Myocyte (in vitro differentiated cells): ENCODE data around the gene NRXN3. TPM values are rescaled to one million over a fixed set of nuclear protein-coding genes. Genes with fewer than 3 reads are reported as not detected.

Source experiments
- DNase-seq: peaks from one replicate; pipeline ENCODE4 v3.0.0-alpha.2; 2012; ENCODE audit warnings: low read depth
- total RNA-seq: library from RNA; depleted of rRNA; stranded (reverse); fragments of >200 nt; gene quantifications from 2 replicates; pipeline ENCODE4 v1.2.3, GENCODE V29; 2014

Gene NRXN3
- total RNA-seq, 1 donor from 2014 or later = 0.05 TPM

GRCh38 chr14:79652513-79653307 lies 1482.5 kb downstream of the NRXN3 start:
- DNase-seq = no peak

- DNase-seq = no peak
Observed at GRCh38 chr14:79656056-79656455, 1485.9 kb downstream of the NRXN3 start.

- DNase-seq = no peak
Observed at GRCh38 chr14:79656496-79656895, 1486.3 kb downstream of the NRXN3 start.

DNA sequence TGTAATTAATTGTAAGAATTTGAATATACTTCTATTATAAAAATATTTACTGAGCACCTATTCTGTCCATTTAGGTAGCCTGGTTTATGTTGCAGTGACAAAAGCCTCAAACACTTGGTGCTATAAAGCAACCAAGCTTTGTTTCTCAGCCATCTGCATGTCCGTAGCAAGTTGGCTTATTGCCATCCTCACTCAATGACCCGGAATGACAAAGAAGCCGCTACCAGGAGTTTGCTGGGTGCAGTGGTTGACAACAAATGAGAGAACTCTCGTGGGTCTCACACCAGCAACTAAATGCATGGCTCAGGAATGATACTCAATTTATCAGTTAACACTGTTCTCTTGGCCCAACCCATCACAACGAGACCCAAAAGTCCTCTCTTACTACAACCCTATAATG lies 1488.0 kb downstream of the NRXN3 start:
- no peak for DNase-seq

DNA sequence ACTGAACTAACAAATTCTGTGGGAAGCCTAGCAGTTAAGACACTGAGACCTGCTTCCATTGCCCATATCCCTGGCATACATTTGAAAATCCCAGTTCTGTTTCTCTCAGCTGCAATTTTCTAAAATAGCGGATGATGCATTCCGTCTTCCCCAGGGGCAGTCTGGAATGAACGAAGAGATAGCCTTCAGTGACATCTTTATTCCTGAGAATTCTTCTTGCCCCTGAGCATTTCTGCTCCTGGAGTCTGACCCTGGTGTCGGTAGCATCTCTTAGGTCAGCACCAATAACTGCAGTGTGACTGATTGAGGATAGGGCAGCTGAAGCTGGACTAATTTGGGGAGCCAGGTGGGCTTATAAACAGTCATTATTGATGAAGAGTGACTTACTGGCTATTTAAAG lies 1488.6 kb downstream of the NRXN3 start:
- DNase-seq = no peak

GRCh38 chr14:79660053-79660939 lies 1490.1 kb downstream of the NRXN3 start:
- no peak for DNase-seq

DNA sequence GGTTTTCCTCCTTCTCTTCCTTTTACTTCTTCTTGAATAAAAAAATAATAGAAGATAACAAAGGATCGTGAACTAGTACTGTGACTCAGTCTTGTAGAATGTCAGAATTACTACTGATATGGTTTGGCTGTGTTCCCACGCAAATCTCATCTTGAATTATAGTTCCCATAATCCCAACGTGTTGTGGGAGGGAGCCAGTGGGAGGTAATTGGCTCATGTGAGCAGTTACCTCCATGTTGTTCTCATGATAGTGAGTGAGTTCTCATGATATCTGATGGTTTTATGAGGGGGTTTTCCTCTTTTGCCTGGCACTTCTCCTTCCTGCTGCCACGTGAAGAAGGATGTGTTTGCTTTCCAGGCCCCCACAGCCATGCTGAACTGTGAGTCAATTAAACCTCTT lies 1491.6 kb downstream of the NRXN3 start:
- DNase-seq = no peak

DNA sequence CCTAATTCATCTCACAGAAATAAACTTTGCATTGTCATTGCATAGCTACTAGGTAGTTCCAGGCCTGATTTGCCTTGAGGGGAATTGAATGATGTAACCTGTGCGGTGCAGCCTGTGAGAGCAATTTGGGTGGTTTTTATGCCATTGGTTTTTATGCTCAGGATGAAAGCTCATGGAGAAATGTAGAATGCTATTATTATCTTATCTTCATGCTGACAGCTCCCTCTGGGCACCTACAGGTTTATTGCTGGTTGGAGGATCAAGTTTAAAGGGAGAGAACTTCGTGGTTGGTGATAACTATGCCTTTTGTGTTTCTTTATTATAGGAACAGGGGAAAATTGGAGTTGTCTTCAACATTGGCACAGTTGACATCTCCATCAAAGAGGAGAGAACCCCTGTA lies 1493.3 kb downstream of the NRXN3 start:
- no peak for DNase-seq

DNA sequence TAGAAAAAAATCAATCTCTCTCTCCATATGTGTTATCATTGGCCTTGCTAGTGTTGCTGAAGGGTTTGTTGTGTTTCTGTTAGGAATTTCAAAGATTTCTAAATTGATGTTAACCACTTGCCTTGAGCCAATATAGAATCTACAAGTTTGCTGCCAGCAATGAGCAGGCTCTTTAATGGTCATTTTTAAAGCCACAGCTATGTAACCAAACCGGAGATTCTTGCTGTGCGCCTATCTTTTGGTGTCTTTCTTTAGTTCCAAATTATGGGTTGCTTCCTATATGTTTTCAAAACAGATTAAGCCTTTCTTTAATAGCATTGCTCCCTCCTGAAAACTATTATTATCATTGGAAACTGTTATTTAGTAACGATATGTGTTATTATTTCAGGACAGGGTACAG lies 1495.4 kb downstream of the NRXN3 start:
- DNase-seq = no peak

GRCh38 chr14:79668951-79669350 lies 1498.8 kb downstream of the NRXN3 start:
- DNase-seq = no peak

DNA sequence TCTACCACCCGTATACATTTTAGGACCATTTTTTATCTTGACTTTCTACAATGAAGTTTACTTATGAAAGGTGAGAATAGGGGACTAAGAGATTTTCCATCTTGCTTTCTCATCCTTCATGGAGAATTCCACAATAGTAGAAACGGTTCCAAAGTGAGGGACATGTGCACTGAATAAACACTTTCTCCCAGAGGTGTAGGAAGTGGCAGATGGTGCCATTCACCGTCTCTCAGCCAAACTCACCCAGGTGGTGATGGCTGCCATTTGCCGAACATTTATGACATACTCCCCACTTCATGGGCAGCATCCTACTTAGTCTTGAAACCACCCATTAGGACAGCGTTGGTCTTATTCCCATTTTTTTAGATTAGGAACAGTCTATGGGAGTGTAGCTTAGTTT lies 1500.6 kb downstream of the NRXN3 start:
- DNase-seq = no peak

DNA sequence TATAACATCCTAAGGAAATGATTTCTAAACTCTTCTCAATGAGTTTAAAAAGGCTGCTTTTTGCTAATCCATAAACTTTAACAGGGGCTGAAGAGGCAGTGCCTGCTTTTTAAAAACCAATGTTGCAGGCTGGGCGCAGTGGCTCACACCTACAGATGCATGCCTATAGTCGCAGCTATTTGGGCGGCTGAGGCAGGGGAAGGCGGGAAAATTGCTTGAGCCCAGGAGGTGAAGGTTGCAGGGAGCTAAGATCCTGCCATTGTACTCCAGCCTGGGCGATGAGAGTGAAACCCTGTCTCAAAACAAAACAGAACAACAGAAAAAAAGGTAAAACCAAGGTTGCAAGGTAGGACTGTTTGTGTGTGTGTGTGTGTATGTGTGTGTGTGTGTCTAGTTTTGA lies 1509.9 kb downstream of the NRXN3 start:
- no peak for DNase-seq

- DNase-seq = no peak
Observed at GRCh38 chr14:79686196-79686595, 1516.0 kb downstream of the NRXN3 start.

GRCh38 chr14:79690960-79691359 lies 1520.8 kb downstream of the NRXN3 start:
- no peak for DNase-seq

- DNase-seq = peak; percentile 32
Observed at GRCh38 chr14:79693935-79694334, 1523.8 kb downstream of the NRXN3 start.

- DNase-seq = no peak
Observed at GRCh38 chr14:79695307-79695706, 1525.1 kb downstream of the NRXN3 start.

GRCh38 chr14:79698298-79698711 lies 1528.1 kb downstream of the NRXN3 start:
- no peak for DNase-seq

- DNase-seq = no peak
Observed at GRCh38 chr14:79699206-79699605, 1529.0 kb downstream of the NRXN3 start.

- no peak for DNase-seq
Observed at GRCh38 chr14:79701371-79701770, 1531.2 kb downstream of the NRXN3 start.

- no peak for DNase-seq
Observed at GRCh38 chr14:79702197-79702596, 1532.0 kb downstream of the NRXN3 start.

GRCh38 chr14:79703209-79703608 lies 1533.0 kb downstream of the NRXN3 start:
- DNase-seq = no peak

GRCh38 chr14:79704041-79704807 lies 1534.1 kb downstream of the NRXN3 start:
- no peak for DNase-seq
